ENCODE data around the gene RALGPS1. TPM values are rescaled to one million over a fixed set of nuclear protein-coding genes. Genes with fewer than 3 reads are reported as not detected.
A peak's percentile ranks its signal among the peaks of the same experiment; 100 is the strongest.

Gene RALGPS1
- polyA plus RNA-seq, 1 experiment = 1.7 TPM

- H3K4me3 ChIP-seq (ENCODE audit: low read depth, low read length) = peak overlapping the region; percentile 56
- H3K27me3 ChIP-seq (ENCODE audit: control insufficient read depth, insufficient read depth, low read length) = no peaks in the 10 kb centered on the region
- CTCF ChIA-PET = interaction anchor here (0.6 to 3.4 kb wide), 8 partner anchors 8 to 322 kb away, joined by 3 to 14 read pairs (median 4); no protein-coding TSS in a partner anchor
- H3K36me3 ChIP-seq (ENCODE audit: control insufficient read depth, insufficient read depth, low read length) = no peaks in the 10 kb centered on the region
- DNase-seq (ENCODE audit: low read depth) = no peak
- POLR2A ChIA-PET = interaction anchor here (0.6 to 1.3 kb wide), 3 partner anchors 8 to 235 kb away, joined by 4 to 5 read pairs (median 4); no protein-coding TSS in a partner anchor
- no peak for TF ChIP-seq CTCF (IDR thresholded peaks at IDR 0.05; ENCODE audit: insufficient read depth, low read depth, low read length)
Observed at GRCh38 chr9:127123064-127123890, 208.7 kb downstream of the RALGPS1 start.

- no peak overlapping the region for H3K4me3 ChIP-seq (ENCODE audit: low read depth, low read length)
- POLR2A ChIA-PET = no interaction called here
- CTCF ChIA-PET = interaction anchor here (1.1 to 1.4 kb wide), 4 partner anchors 9 to 159 kb away, joined by 3 to 7 read pairs (median 4); no protein-coding TSS in a partner anchor
- H3K36me3 ChIP-seq (ENCODE audit: control insufficient read depth, insufficient read depth, low read length) = no peaks in the 10 kb centered on the region
- no peak for TF ChIP-seq CTCF (IDR thresholded peaks at IDR 0.05; ENCODE audit: insufficient read depth, low read depth, low read length)
- no peaks in the 10 kb centered on the region for H3K27me3 ChIP-seq (ENCODE audit: control insufficient read depth, insufficient read depth, low read length)
- no peak for DNase-seq (ENCODE audit: low read depth)
Observed at GRCh38 chr9:127124111-127124531, 209.5 kb downstream of the RALGPS1 start.

- POLR2A ChIA-PET = no interaction called here
- Histone ChIP-seq H3K27me3 (ENCODE audit: control insufficient read depth, insufficient read depth, low read length) (no peaks in the 10 kb centered on the region), H3K36me3 (ENCODE audit: control insufficient read depth, insufficient read depth, low read length) (no peaks in the 10 kb centered on the region), H3K4me3 (ENCODE audit: low read depth, low read length) (no peak overlapping the region)
- no peak for DNase-seq (ENCODE audit: low read depth)
- TF ChIP-seq CTCF (IDR thresholded peaks at IDR 0.05; ENCODE audit: insufficient read depth, low read depth, low read length) = no peak
- CTCF ChIA-PET = interaction anchor here (1.0 to 1.3 kb wide), 4 partner anchors 35 to 184 kb away, joined by 3 to 7 read pairs (median 3); no protein-coding TSS in a partner anchor
Observed at GRCh38 chr9:127124792-127125191, 210.2 kb downstream of the RALGPS1 start.

- H3K4me3 ChIP-seq (ENCODE audit: low read depth, low read length) = no peak overlapping the region
- TF ChIP-seq CTCF (IDR thresholded peaks at IDR 0.05; ENCODE audit: insufficient read depth, low read depth, low read length) = no peak
- ChIA-PET POLR2A (no interaction called here), CTCF (interaction anchor here (1.0 kb wide), 1 partner anchor 33 kb away, joined by 3 read pairs; no protein-coding TSS in a partner anchor)
- DNase-seq (ENCODE audit: low read depth) = no peak
- no peaks in the 10 kb centered on the region for H3K36me3 ChIP-seq (ENCODE audit: control insufficient read depth, insufficient read depth, low read length)
- H3K27me3 ChIP-seq (ENCODE audit: control insufficient read depth, insufficient read depth, low read length) = no peaks in the 10 kb centered on the region
Observed at GRCh38 chr9:127126971-127127370, 212.4 kb downstream of the RALGPS1 start.

- no peak for DNase-seq (ENCODE audit: low read depth)
- no peak overlapping the region for H3K4me3 ChIP-seq (ENCODE audit: low read depth, low read length)
- ChIA-PET CTCF (interaction anchor here (0.6 to 1.2 kb wide), 3 partner anchors 16 to 70 kb away, joined by 3 read pairs; no protein-coding TSS in a partner anchor), POLR2A (no interaction called here)
- no peaks in the 10 kb centered on the region for H3K36me3 ChIP-seq (ENCODE audit: control insufficient read depth, insufficient read depth, low read length)
- no peaks in the 10 kb centered on the region for H3K27me3 ChIP-seq (ENCODE audit: control insufficient read depth, insufficient read depth, low read length)
- no peak for TF ChIP-seq CTCF (IDR thresholded peaks at IDR 0.05; ENCODE audit: insufficient read depth, low read depth, low read length)
Observed at GRCh38 chr9:127128341-127129072, 213.9 kb downstream of the RALGPS1 start.

Measured in BJ (cell line).